Right atrium auricular region (tissue), 2 donors: Measurements from ENCODE around the gene MRGPRX4. TPM values are rescaled to one million over a fixed set of nuclear protein-coding genes. Genes with fewer than 3 reads are reported as not detected.
"Not testable (repeated sequence)": the region's sequence is repeated elsewhere in the genome, so short reads cannot be mapped to it uniquely, and the experiment has no call there.

Source experiments
- DNase-seq: peaks from one replicate; pipeline ENCODE4 v3.0.0-alpha.2; 2019; ENCODE audit warnings: low spot score
- H3K27ac ChIP-seq, 2 donors: fragments of 200-600 bp; sonication (generic); 1 replicate in 1 of 2; 2 replicates in 1 of 2; pipeline ENCODE4 v1.5.1; 2016 to 2019
- H3K27me3 ChIP-seq, 2 donors: fragments of 200-600 bp; sonication (generic); one replicate each; pipeline versions ENCODE4 v1.5.1 to v1.6.0; 2017 to 2019
- H3K36me3 ChIP-seq: fragments of 200-600 bp; sonication (generic); one replicate; pipeline ENCODE4 v1.5.1; 2016
- H3K4me1 ChIP-seq, 2 donors: fragments of 200-600 bp; sonication (generic); one replicate each; pipeline versions ENCODE4 v1.5.1 to v1.6.0; 2017 to 2019
- H3K4me3 ChIP-seq, 2 donors: fragments of 200-600 bp; sonication (generic); 1 replicate in 1 of 2; 2 replicates in 1 of 2; pipeline ENCODE4 v1.5.1; 2017 to 2019; ENCODE audit warnings: mild to moderate bottlenecking in 1 of 2, moderate library complexity in 1 of 2
- H3K9me3 ChIP-seq, 2 donors: fragments of 200-600 bp; sonication (generic); one replicate each; pipeline ENCODE4 v1.5.1; 2019
- CTCF ChIP-seq, 2 donors: fragments of 200-600 bp; sonication (generic); IDR thresholded peaks; one replicate each; pipeline ENCODE4 v1.5.1; 2019; ENCODE audit warnings: antibody characterized with exemption in 2 of 2
- total RNA-seq, 2 donors: library from RNA; depleted of rRNA; stranded (reverse); fragments of >200 nt; gene quantifications; one replicate each; pipeline ENCODE4 v1.1.0, GENCODE V29; 2016

Gene MRGPRX4
- not detected for total RNA-seq

GRCh38 chr11:18172666-18173065 lies at the start of gene MRGPRX4:
MRGPRX4 (plus strand) TSS chr11:18172837; CDS start chr11:18173257, 420 bp downstream.
- Histone ChIP-seq H3K27me3 (no peaks in the 10 kb centered on the region), H3K4me3 (no peak within 1 kb of the TSS), H3K4me1 (no peaks in the 10 kb centered on the region), H3K27ac (no peak within 1 kb of the TSS), H3K36me3 (no peaks in the 10 kb centered on the region), H3K9me3 (no peaks in the 10 kb centered on the region)
- TF ChIP-seq CTCF (IDR thresholded peaks at IDR 0.05), result no peak
- DNase-seq, result no peak

DNA sequence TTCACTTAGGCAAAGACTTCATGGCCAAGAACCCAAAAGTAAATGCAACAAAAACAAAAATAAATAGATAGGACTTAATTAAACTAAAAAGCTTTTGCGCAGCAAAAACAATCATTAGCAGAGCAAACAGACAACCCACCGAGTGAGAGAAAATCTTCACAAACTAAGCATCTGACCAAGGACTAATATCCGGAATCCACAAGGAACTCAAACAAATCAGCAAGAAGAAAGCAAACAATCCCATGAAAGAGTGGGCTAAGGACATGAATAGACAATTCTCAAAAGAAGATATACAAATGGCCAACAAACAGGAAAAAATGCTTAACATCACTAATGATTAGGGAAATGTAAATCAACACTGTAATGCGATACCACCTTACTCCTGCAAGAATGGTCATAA lies 41.5 kb upstream of the MRGPRX4 start:
- DNase-seq, H3K27me3 ChIP-seq, H3K27ac ChIP-seq, H3K4me3 ChIP-seq, H3K36me3 ChIP-seq, H3K4me1 ChIP-seq, H3K9me3 ChIP-seq: not testable (repeated sequence)

DNA sequence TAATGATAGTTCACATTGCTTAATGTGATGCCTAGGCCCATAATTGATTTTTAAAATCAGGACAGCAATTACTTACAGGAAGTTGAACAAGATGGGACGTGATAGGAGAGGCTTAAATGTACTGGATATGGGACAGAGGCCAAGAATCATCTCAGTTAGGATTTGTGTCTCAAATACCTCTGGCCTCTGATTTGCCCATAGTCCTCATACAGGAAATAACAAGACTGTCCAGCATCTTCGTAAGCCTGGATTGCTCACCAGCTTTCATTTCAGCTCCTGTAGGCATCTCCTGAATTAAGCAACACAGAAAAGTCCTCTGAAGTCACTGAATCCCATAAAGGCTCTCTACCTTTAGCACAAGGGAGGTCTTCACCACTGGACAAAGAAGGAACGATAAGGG lies 40.3 kb upstream of the MRGPRX4 start, which contains the start of gene MRGPRX3:
TSS of gene MRGPRX3 (plus strand) at position 231 of the 400 bp plus-strand sequence. CDS start 4,632 bp downstream, outside the sequence.
- Histone ChIP-seq H3K4me3 (no peak within 1 kb of the TSS), H3K4me1 (no peaks in the 10 kb centered on the region), H3K27me3 (no peaks in the 10 kb centered on the region), H3K9me3 (no peaks in the 10 kb centered on the region), H3K27ac (no peak within 1 kb of the TSS), H3K36me3 (no peaks in the 10 kb centered on the region)
- DNase-seq, result no peak
- TF ChIP-seq CTCF (IDR thresholded peaks at IDR 0.05), result no peak

- Histone ChIP-seq H3K27ac (no peak overlapping the region), H3K4me1 (no peaks in the 10 kb centered on the region), H3K9me3 (no peaks in the 10 kb centered on the region), H3K27me3 (no peaks in the 10 kb centered on the region), H3K4me3 (no peak overlapping the region), H3K36me3 (no peaks in the 10 kb centered on the region)
- TF ChIP-seq CTCF (IDR thresholded peaks at IDR 0.05), result no peak
- DNase-seq, result no peak
Observed at GRCh38 chr11:18135308-18135707, 37.3 kb upstream of the MRGPRX4 start.

GRCh38 chr11:18137186-18137800 lies 35.3 kb upstream of the MRGPRX4 start:
- Histone ChIP-seq H3K4me1 (no peaks in the 10 kb centered on the region), H3K9me3 (no peaks in the 10 kb centered on the region), H3K4me3 (no peak overlapping the region), H3K36me3 (no peaks in the 10 kb centered on the region), H3K27me3 (no peaks in the 10 kb centered on the region), H3K27ac (no peak overlapping the region)
- no peak for TF ChIP-seq CTCF (IDR thresholded peaks at IDR 0.05)
- DNase-seq, result no peak

DNA sequence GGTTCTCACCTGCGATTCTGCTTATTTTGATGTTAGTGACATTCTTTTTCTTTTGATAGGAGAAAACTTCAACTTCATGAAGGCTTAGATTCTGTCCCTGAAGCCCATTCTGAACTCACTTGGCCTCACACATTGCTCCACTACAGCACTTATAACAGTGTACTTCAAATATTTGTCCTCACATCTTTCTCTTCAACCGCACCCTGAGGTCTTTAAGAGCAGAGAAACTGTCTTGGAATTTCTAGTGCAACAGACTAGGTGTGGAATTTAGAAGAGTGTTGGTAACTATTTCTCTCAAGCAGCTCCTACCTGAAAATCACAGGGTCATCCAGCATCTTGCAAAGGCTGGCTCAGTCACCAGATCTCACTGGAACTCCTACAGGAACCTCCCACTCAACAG lies 32.5 kb upstream of the MRGPRX4 start:
- TF ChIP-seq CTCF (IDR thresholded peaks at IDR 0.05), result no peak
- H3K36me3 ChIP-seq, result no peaks in the 10 kb centered on the region
- H3K9me3 ChIP-seq, result no peaks in the 10 kb centered on the region
- no peaks in the 10 kb centered on the region for H3K4me1 ChIP-seq
- H3K27ac ChIP-seq, result no peak overlapping the region
- no peak overlapping the region for H3K4me3 ChIP-seq
- H3K27me3 ChIP-seq, result no peaks in the 10 kb centered on the region
- no peak for DNase-seq
